GM10248 (cell line): ENCODE data around the gene DIP2C.
"Not testable (repeated sequence)": the region's sequence is repeated elsewhere in the genome, so short reads cannot be mapped to it uniquely, and the experiment has no call there.

Source experiments
- CTCF ChIA-PET: fragments of 300-600 bp; sonication (Branson Sonifier 250); formaldehyde crosslinking; extraction: SDS; loops from one replicate; lab custom pipeline; 2021; ENCODE audit warnings: antibody characterized with exemption; lab: Yijun Ruan, JAX
- POLR2A ChIA-PET: fragments of 350-650 bp; sonication (Branson Sonifier 250); formaldehyde crosslinking; extraction: SDS; loops from one replicate; lab custom pipeline; 2020; ENCODE audit warnings: antibody characterized with exemption; lab: Yijun Ruan, JAX
- DNase-seq: peaks from one replicate; pipeline ENCODE4 v3.0.0; 2012; ENCODE audit errors: extremely low spot score
- CTCF ChIP-seq: IDR thresholded peaks from 2 replicates; pipeline ENCODE4 v1.5.1; 2012; ENCODE audit warnings: mild to moderate bottlenecking, low read depth; ENCODE audit errors: extremely low read depth, missing control alignments, control extremely low read depth

The DIP2C gene

DNA sequence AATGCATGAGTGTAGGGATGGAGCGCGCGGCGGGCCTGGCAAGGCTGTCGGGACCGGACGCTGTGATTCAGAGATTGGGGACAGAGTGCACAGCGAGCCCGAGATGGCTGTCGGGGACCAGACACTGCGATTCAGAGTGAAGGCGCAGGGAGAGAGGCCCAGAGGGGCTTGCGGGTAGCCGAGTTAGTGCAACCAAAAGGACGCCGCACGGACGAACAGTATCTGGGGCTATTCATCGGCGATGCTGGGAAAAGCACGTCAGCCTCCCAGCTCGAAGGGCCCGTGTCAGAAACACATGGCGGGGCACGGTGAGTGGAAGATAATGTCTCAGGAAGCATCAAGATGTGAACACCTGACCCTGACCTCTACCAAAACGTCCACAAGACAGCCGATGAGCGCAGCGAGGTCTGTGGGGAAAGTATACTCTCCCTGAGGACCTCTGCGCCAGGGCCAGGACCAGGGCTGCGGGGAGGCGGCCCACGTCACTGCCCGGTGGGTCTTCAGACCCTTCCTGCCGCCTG, 338.4 kb downstream of the DIP2C start:
- POLR2A ChIA-PET = no interaction called here
- TF ChIP-seq CTCF = no peak
- CTCF ChIA-PET = interaction anchor here (1.3 to 1.4 kb wide), 2 partner anchors 12 to 22 kb away, joined by 3 to 5 read pairs; no protein-coding TSS in a partner anchor
- DNase-seq = no peak

DNA sequence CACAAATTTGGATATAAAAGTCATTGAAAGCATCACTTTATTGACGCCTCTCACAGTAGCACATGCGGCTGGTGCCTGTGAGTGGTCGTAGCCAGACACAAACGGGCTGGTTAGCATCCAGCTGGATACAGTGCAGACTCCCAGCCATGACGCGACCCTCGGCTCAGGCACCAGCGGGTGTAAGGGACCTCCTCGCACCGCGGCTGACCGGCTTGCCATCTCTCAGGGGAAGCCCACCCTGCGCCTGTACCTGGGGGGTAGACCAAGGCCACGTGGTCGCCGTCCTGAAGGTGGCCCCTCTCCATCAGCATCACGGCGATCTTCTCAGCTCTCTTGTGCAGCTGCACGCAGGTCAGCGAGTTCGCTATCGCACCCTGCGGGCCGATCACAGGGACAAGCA, 340.4 kb downstream of the DIP2C start:
- ChIA-PET POLR2A (no interaction called here), CTCF (no interaction called here)
- no peak for DNase-seq
- TF ChIP-seq CTCF = no peak

DNA sequence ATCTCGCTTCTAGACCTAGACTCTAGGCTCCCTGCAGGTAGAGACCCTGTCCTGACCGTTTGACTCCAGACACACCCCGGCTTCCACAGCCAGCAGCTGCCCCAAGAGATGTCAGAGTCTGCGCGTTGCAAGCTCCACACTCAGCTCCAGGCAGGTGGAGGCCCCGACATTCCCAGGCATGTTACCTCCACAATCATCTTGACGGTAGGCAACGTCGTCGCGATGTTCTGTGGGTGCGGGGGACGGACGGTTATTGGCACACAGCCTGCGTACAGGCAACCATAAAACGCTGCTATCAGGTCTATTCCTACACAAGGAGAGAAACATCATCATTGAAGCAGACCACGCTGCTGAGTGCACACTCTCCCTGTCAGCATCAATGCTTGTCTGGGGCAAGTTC, 341.0 kb downstream of the DIP2C start:
- ChIA-PET POLR2A (no interaction called here), CTCF (no interaction called here)
- DNase-seq = no peak
- no peak for TF ChIP-seq CTCF

- DNase-seq, CTCF ChIA-PET: not testable (repeated sequence)
These were observed 341.7 kb downstream of the DIP2C start for GRCh38 chr10:347774-348173.

GRCh38 chr10:347190-347589, 342.3 kb downstream of the DIP2C start:
- CTCF ChIA-PET, DNase-seq, POLR2A ChIA-PET: not testable (repeated sequence)

More at GRCh38 chr10:347774-348173, 341.7 kb downstream of the DIP2C start:
- POLR2A ChIA-PET = not testable (repeated sequence)

DNA sequence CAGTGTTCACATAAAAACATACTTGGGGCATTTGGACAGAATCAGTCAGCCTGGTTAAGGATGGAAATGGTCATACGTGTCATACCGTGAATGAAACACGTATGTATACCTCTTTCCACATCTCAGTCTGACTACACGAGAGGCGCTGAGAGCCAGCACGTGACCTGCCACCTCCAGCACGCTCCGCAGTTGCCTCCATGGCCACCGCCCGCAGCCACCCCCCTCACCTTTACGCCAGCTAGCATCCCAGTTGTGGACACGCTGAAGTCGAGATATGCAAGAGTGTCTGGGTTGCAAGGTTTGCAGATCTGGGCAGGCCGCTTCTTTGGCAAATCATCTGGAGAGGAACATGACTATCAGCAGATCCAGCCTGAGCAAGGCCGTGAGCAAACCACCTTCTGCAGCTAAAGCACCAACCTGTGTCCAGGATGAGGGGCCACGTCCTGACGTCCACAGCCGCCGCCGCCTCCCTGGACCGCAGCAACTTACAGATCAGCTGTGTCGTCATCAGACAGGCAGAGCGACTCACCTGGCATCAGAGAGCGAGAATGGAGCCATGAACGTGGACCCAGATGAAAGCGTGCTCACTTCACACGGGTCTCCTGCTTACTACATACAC, 344.8 kb downstream of the DIP2C start:
- TF ChIP-seq CTCF = no peak
- DNase-seq = no peak
- ChIA-PET CTCF (interaction anchor here (1.0 to 1.1 kb wide), 2 partner anchors 11 to 16 kb away, joined by 3 read pairs; no protein-coding TSS in a partner anchor), POLR2A (no interaction called here)

GRCh38 chr10:343231-344220, 345.9 kb downstream of the DIP2C start:
- DNase-seq = no peak
- TF ChIP-seq CTCF = no peak
- ChIA-PET POLR2A (no interaction called here), CTCF (interaction anchor here (1.1 to 1.5 kb wide), 2 partner anchors 14 to 16 kb away, joined by 3 read pairs; no protein-coding TSS in a partner anchor)
